ENCODE data around the gene GHRL.

- TF ChIP-seq, protein P1, sequence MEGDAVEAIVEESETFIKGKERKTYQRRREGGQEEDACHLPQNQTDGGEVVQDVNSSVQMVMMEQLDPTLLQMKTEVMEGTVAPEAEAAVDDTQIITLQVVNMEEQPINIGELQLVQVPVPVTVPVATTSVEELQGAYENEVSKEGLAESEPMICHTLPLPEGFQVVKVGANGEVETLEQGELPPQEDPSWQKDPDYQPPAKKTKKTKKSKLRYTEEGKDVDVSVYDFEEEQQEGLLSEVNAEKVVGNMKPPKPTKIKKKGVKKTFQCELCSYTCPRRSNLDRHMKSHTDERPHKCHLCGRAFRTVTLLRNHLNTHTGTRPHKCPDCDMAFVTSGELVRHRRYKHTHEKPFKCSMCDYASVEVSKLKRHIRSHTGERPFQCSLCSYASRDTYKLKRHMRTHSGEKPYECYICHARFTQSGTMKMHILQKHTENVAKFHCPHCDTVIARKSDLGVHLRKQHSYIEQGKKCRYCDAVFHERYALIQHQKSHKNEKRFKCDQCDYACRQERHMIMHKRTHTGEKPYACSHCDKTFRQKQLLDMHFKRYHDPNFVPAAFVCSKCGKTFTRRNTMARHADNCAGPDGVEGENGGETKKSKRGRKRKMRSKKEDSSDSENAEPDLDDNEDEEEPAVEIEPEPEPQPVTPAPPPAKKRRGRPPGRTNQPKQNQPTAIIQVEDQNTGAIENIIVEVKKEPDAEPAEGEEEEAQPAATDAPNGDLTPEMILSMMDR (conservative IDR thresholded peaks at IDR 0.05; ENCODE audit: low read length), result no peak
- no peak for TF ChIP-seq EZH2phosphoT487 (IDR thresholded peaks at IDR 0.05; ENCODE audit: borderline replicate concordance, low read depth, low read length)
Measured at GRCh38 chr3:10328460-10329071, 35.8 kb upstream of the GHRL start.
